ENCODE measurements around the gene SAP30BP.

GRCh38 chr17:75695141-75695829, 28.1 kb downstream of the SAP30BP start:
- no peak for TF ChIP-seq TAF1 (IDR thresholded peaks at IDR 0.05; ENCODE audit: low read depth)
- no peak for TF ChIP-seq REST (IDR thresholded peaks at IDR 0.05; ENCODE audit: low read depth)
- no peak for TF ChIP-seq CREB1 (IDR thresholded peaks at IDR 0.05; ENCODE audit: low read depth)
- TF ChIP-seq MAX (IDR thresholded peaks at IDR 0.05) = no peak
- TF ChIP-seq YY1 (IDR thresholded peaks at IDR 0.05; ENCODE audit: low read depth) = no peak
- no peak for TF ChIP-seq CEBPB (IDR thresholded peaks at IDR 0.05)
- no peak for TF ChIP-seq EP300 (IDR thresholded peaks at IDR 0.05; ENCODE audit: borderline replicate concordance)
- TF ChIP-seq TEAD4 (IDR thresholded peaks at IDR 0.05) = no peak
- TF ChIP-seq FOXM1 (IDR thresholded peaks at IDR 0.05; ENCODE audit: borderline replicate concordance, low read depth) = no peak
